Kidney glomerular epithelial cell (primary cell): ENCODE results near the gene TAF9.
"Not testable (repeated sequence)": the region's sequence is repeated elsewhere in the genome, so short reads cannot be mapped to it uniquely, and the experiment has no call there.

Source experiments
- DNase-seq: peaks from one replicate; lab custom pipeline; 2025; lab: John Stamatoyannopoulos, UW

The TAF9 gene, protein sequence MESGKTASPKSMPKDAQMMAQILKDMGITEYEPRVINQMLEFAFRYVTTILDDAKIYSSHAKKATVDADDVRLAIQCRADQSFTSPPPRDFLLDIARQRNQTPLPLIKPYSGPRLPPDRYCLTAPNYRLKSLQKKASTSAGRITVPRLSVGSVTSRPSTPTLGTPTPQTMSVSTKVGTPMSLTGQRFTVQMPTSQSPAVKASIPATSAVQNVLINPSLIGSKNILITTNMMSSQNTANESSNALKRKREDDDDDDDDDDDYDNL

DNA sequence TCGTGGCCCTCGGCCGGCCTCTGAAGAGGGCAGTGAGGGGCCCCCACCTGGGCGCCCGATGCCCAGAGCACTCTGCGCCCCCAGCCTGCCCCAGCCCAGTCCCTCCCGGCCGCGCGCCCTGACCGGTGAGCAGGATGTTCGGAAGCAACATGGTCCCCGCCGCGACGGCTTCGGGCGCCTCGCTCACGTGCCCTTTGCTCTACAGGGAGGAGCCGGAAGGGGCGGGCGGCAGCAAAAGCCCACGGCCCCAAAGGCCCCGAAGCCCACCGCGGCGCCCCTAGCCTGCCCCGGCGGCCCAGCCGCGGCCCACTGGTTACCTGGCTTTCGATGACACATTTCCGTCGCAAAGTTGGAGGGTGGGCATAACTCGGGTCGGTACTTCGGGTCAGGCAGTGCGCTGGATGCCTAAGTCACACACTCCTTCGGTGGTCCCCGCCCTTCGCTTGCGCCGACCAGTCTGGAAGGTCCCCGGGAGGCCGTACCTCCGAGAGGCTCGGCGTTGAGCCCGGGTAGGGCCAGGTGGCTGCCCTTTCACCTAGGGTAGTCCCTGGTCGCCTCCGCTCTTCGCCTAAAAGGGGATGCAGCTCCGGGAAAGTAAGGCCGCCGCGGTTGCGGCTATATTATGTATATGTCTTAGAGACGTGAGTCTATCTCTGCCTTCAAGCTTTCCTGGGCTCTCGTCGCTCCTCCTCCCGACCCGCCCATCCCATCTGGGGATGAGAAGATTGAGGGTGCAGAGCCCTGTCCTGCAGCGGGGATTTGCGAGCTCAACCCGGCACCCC is at the start of gene TAF9, which contains the start of the genes AK6 and RAD17:
Gene TAF9, minus strand, starts transcription at position 181 of the 782 bp plus-strand sequence. CDS start 3,783 bp downstream, outside the sequence.
Gene AK6, minus strand, starts transcription at position 181 of the 782 bp plus-strand sequence. Its CDS starts 30 bp downstream, at position 151.
Gene RAD17, plus strand, starts transcription at position 479 of the 782 bp plus-strand sequence. CDS start 2,391 bp downstream, outside the sequence.
- peak; percentile 88 for DNase-seq

DNA sequence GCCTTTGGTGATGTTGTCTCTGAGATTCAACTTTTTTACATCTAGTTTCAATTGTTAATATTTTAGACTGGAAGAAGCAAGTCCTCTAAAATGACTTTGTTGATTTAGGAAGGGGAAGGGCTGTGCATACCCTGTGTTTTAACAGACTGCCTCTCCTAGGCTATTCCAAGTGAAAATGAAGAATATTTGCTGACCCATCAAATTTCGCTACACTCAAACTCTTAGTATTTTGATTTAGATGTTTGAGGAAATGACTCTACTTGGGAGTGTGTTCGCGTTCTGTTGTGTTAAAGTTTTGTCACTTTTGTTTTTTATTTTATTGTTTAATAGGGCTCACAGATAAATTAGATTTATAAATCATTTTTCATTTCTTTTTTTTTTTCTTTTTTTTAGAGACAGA is 49.2 kb upstream of the TAF9 start:
- no peak for DNase-seq

DNA sequence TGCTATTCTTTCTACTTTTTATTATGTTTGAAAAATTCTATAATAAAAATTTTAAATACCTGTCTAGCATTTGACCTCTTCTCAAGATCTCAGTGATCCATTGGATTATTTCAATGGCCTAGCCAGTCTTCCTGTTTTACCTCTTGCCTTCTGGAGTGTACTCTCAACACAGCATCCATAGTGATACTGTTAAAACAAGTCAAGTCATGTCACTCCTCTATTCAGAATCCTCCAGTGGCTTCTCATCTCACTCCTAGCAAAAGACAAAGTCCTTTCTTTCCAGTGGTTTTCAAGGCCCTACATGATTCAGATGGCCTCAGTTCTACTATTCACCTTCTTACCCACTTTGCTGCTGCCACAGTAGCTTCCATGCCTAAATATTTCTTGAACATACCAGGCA is 47.4 kb upstream of the TAF9 start:
- DNase-seq: no peak

DNA sequence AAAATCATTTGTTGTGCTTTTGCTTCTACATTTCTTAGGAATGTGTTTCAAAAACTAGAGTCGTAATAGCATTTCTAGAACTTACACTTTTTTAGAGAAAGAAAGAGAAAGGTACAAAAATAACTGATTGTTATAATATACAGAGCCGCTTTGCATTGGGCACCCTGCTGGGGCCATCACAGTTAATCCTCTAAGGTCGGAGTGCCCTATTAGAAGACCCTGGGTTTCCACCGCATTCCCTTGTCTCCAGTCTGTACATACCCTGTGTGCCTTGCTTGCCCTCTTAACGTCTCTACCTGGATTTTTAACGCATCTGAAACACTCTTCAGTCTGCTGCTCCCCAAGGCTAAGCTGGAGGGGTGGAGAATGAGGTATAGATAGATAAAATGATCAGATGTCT is 46.9 kb upstream of the TAF9 start:
- no peak for DNase-seq

DNA sequence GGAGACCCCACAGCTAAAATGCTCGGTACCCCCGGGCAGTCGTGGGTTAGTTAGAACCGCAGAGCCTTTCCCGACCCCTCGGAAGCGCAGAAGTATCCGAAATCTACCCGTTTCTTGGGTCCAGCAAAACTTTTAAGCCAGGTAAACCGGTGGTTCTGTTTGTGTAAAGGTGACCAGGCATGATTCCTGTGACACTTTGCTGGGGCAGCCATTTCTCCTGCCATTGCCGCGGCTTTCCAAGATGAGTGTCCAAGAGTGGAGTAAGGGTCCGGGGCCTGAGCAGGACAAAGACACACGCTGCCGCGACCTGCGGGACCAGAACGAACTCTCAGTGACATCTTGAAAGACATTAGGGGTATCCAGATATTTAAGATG is 46.3 kb upstream of the TAF9 start:
- no peak for DNase-seq

DNA sequence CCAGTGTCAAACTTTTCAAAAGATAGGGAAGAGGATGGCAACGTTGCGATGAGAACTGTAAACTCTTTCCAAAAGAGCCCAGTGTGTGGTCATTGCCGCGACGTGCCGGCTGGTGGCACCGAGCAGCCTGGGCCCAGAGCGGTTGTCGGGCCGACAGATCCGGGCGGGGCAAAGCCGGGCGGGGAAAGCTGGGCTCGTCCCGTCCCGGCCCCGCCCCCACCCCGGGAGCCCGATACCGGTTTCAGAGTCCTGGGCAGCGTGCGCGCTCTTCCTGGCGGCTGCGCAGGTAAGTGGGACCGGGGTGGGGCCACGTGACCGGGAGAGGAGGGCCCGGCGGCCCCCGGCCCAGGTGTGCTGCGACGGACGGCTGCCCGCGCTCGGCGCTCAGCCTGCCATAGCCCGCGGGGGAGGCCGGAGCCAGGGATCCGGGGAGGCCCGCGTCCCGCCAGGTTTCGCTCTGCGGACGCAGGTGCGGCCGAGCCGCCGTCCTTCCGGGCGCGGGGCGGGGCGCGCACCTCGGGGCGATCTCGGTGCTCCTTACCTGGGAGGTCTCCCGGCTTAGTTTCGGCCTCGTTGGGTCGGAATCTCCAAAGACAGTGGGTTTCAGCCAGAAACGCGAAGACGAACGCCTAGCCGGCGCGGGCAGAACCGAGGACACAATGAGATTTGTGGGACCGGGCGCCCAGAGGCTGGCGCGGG is 45.7 kb upstream of the TAF9 start, which contains the start of gene MARVELD2:
Gene MARVELD2, plus strand, starts transcription at position 232 of the 699 bp plus-strand sequence. CDS start 4,270 bp downstream, outside the sequence.
- peak; percentile 48 for DNase-seq

DNA sequence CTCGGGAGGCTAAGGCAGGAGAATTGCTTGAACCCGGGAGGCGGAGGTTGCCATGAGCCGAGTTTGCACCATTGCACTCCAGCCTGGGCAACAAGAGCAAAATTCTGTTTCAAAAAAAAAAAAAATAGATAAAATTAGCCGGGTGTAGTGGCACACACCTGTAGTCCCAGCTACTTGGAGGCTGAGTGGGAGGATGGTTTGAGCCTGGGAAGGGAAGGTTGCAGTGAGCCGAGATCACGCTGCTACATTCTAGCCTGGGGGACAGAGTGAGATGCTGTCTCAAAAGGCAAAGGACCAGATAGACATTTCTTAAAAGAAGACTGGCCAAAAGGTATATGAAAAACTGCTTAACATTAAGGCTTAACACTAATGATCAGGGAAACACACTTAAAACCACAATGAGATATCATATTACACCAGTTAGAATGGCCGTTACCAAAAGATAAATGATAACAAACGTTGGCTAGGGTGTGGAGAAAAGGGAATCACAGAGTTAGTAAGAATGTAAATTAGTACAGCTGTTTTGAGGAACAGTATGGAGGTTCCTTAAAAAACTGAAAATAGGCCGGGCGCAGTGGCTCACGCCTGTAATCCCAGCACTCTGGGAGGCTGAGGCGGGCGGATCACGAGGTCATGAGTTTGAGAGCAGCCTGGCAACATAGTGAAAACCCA is 35.5 kb upstream of the TAF9 start:
- no peak for DNase-seq

DNA sequence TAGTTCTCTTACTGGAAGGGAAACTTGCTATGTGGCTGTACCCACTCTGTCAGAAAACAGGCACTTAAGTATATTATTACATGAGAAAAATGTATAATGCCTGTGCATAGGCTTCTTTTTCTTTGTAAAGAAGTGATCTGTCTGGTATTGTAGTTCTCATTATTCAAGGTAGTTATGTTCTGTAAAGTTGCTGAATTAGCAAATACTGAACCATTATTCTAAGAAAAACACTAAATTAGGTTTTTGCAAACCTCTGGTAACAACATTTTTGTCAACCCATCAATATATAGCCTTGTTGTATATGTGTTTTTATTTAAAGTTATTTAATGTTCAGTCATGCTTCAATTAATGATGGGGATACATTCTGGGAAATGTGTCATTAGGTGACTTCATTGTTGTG is 9.1 kb upstream of the TAF9 start:
- no peak for DNase-seq

DNA sequence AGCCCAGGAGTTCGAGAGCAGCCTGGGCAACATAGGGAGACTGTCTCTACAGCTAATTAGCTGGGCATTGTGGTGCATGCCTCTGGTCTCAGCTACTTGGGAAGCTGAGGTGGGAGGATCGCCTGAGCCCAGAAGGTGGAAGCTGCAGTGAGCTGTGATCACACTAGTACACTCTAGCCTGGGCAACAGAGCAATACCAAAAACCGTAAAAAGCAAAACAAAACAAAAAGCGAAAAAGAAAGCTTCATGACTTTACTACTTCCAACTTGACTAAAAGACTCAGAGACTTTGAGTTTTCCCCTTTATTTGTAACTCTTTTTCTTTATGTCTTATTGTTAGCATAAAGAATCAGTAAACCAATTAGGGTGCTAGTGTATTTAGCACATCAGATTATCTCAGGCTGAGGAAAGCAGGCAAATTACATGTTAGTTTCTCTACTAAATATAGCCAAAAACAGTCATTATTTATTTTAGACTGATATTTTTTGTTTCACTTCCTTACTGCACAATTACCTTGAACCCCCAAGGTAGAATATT is 5.7 kb upstream of the TAF9 start:
- no peak for DNase-seq

DNA sequence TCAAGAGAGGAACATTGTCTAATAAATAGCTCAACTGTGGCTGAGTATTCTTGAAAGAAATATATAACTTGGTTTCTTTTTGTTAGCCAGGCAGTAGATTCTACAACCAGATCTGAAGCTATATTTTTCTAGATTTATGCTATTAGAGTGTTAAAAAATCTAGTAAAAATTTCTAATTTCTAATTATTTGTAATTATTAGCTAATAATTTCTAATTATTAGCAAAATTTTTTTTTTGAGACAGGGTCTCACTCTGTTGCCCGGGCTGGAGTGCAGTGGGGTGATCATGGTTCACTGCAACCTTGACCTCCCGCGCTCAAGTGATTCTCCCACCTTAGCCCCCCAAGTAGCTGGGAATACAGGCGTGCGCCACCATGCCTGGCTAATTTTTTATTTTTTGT is 3.1 kb upstream of the TAF9 start:
- no peak for DNase-seq

DNA sequence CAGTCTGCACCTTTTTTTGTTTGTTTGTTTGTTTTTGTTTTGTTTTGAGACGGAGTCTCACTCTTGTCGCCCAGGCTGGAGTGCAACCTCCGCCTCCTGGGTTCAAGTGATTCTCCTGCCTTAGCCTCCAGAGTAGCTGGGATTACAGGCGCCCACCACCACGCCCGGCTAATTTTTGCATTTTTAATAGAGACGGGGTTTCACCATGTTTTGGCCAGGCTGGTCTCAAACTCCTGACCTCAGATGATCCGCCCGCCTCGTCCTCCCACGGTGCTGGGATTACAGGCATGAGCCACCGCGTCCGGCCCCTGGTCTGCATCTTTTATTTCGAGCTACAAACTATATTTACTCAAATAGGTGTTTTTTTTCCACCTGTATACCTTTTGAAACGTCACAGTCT is 1.0 kb upstream of the TAF9 start:
- not testable (repeated sequence) for DNase-seq

DNA sequence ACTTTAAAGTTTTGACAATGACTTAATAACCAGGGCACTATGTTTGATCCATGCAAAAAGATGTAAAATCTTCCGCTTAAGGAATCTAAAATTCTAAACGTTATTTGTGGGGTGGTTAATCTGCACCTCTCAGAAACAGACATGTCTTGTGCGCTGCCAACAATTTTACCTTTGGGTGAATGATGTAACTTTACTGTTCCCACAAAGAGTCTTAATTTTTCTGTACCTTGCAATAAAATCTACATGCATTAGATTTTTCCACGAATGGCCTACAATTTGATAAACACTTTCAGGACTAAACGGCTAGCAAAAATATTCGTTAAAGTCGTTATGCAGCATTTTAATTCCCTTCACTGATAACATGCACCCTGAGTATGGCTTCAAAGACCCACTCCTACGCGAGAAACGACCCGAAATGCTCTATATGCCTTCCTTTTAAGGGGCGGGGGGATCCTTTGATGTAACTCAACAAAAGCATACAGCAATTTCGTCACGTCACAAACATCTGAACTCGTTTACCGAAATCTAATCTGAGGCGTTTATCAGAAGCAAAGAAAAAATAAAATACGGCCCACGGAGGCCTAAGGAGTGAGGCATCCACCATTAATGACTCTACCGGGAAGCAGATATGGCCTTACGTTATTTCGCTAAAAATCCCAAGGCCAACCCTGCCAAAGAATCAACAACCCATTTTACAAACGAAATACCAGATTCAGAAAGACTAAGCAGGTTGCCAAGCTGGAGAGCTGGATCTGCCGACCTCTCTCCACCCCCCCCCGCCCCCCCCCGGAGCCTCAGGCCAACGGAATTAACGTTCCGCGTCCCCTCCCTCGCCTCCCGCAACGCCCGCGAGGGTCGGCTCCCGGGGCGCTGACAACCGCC is 621 bp downstream of the TAF9 start:
- peak; percentile 65 for DNase-seq

DNA sequence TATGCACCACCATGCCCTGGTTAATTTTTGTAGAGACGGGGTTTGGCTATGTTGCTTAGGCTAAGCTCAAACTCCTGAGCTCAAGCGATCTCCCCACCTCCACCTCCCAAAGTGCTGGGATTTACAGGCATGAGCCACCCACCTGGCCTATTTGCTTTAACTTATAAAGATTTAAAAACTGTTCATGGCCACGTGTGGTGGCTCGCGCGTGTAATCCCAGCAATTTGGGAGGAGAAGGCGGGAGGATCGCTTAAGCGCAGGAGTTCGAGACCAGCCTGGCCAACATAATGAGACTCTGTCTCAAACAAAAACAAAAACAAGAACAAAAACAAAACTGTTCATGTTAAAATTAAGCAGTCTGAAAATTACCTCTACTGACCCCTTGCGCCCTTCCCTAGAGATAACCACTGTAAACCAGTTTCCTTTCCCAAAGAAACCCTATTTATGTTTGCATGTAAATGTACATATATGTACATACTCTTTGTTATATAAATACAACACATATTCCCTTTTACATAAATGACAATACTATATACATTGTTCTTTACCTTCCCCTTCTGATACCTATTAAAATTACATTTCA is 1.5 kb downstream of the TAF9 start:
- DNase-seq: no peak

DNA sequence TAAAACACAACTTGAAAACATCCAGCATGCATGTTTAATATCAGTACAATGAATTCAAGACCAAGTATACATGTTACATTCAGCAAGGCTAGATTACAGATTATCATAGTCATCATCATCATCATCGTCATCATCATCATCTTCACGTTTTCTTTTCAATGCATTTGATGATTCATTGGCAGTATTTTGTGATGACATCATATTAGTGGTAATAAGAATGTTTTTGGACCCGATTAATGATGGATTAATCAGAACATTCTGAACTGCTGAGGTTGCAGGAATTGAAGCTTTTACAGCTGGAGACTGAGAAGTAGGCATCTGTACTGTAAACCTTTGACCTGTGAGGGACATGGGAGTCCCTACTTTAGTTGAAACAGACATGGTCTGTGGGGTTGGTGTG is 4.5 kb downstream of the TAF9 start:
- no peak for DNase-seq

DNA sequence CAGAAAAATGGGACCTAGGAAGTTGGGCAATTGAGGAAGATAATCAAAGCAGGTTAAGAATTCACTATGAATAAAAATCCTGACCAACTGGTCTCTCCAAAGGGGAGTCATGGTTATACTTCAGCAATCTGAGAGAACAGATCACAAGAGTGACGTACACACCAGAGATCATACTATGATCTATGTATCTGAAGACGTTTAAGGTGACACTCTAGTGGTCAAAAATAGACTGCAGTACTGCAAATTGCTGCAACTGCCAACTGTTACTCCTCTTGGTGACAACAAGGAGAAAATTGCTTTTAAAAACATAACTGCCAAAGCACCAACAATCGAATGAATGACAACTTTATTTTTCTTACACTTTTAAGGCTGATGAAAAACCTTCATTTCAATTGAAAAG is 4.9 kb downstream of the TAF9 start:
- DNase-seq: no peak

DNA sequence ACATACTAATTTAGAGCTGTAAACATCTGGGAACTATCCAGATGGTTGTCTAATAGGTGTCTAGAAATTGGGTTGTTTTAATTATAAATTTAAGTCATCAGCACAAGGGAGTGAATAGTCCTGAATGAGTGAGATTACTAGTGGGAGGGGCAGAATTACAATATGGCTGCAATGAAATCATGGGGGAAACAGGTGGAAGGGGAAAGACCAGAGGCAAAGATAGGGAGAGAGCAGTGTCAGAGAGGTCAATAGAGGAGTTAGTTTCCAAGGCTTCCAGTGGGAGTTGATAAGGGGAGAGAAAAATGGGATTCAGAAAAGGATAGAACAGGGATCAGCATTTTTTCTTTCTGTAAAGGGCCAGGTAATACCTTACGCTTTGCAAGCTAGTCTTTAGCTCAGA is 8.9 kb downstream of the TAF9 start:
- DNase-seq: no peak

DNA sequence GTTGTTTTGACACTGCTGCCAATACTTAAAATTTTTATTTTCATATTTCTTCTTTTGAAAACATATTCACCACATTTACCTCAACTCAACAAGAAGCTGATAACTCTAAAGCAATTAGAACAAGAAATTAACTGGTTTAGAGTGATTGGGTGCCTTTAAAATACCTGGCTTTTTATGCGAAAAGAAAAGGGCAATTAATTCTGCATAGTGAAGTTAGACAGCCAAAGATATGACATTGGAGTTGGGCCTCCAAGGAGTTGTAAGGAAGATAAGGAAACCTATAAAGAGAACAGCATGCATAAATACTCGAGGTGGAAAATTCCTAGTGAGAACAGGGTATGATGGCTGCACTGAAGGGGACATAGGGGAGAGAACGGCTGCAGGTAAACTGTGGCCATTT is 9.6 kb downstream of the TAF9 start:
- no peak for DNase-seq

DNA sequence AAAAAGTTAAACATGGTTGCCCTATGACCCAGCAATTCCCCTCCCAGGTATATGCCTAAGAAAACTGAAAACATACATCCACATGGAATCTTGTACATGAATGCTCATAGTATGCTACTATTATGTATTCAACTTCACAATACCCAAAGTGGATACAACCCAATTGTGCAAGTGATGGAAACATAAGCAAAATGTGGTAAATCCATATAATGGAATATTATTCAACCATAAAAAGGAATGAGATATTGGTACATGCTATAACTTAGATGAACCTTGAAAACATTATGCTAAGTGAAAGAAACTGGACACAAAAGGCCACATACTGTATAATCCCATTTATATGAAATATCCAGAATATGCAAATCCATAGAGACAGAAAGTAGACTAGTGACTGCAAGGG is 18.7 kb downstream of the TAF9 start:
- DNase-seq: no peak

DNA sequence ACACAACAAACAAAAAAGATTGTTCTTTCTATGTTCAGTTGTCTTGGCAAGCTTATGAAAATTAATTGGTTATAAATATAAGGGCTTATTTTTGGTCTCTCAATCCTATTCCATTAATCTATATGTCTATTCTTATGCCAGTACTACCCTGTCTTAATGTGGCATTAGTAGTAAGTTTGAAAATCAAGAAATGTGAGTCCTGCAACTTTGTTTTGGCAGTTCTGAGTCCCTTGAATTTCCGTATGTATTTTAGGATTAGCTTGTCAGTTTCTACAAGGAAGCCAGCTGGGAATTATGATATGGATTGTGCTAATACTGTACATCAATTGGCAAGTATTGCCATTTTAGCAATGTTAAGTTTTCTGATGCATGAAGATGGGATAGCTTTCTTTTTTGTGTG is 26.2 kb downstream of the TAF9 start:
- DNase-seq: no peak

DNA sequence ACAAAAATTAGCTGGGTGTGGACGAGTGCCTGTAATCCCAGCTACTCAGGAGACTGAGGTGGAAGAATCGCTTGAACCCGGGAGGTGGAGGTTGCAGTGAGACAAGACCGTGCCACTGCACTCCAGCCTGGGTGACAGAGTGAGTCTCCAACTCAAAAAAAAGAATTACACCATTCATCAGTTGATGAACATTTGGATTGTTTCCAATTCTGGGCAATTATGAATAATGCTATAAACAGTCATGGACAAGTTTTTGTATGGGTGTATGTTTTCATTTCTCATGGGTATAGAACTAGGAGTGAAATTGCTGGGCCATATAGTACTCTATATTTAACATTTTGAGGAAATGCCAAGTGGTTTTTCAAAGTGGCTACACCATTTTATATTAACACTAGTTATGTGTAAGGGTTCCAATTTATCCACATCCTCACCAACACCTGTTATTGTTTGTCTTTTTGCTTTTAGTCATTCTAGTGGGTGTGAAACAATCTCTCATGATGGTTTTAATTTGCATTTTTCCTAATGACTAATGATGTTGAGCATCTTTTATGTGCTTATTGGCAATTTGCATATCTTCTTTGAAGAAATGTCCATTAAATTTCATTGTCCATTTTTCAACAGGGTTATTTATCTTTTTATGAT is 27.7 kb downstream of the TAF9 start:
- no peak for DNase-seq
